ENCODE data around the gene GOLGA8B.

The GOLGA8B gene

GRCh38 chr15:34600923-34601322 is 17.5 kb upstream of the GOLGA8B start:
- ATAC-seq (ENCODE audit: low read depth), result no peak
- Histone ChIP-seq H3K27ac (ENCODE audit: poor library complexity, severe bottlenecking) (no peak overlapping the region), H3K27me3 (ENCODE audit: insufficient read depth, poor library complexity, severe bottlenecking) (peaks cover 68% of the 10 kb centered on the region)

GRCh38 chr15:34598799-34599585 is 15.5 kb upstream of the GOLGA8B start:
- Histone ChIP-seq H3K36me3 (ENCODE audit: low read depth) (no peaks in the 10 kb centered on the region), H3K4me3 (ENCODE audit: severe bottlenecking) (no peak overlapping the region), H3K9me3 (ENCODE audit: severe bottlenecking) (no peaks in the 10 kb centered on the region), H3K27me3 (ENCODE audit: insufficient read depth, poor library complexity, severe bottlenecking) (peaks cover 51% of the 10 kb centered on the region), H3K4me1 (ENCODE audit: insufficient read depth, poor library complexity, severe bottlenecking) (no peaks in the 10 kb centered on the region), H3K27ac (ENCODE audit: poor library complexity, severe bottlenecking) (no peak overlapping the region)
- ATAC-seq (ENCODE audit: low read depth), result no peak
- TF ChIP-seq CTCF (IDR thresholded peaks at IDR 0.05; ENCODE audit: poor library complexity, severe bottlenecking), result no peak
- DNase-seq (ENCODE audit: low spot score), result no peak

More at GRCh38 chr15:34600923-34601322, 17.5 kb upstream of the GOLGA8B start:
- H3K4me1 ChIP-seq (ENCODE audit: insufficient read depth, poor library complexity, severe bottlenecking), result no peaks in the 10 kb centered on the region
- H3K9me3 ChIP-seq (ENCODE audit: severe bottlenecking), result peaks cover 2% of the 10 kb centered on the region
- DNase-seq (ENCODE audit: low spot score), result no peak
- TF ChIP-seq CTCF (IDR thresholded peaks at IDR 0.05; ENCODE audit: poor library complexity, severe bottlenecking), result no peak
- H3K36me3 ChIP-seq (ENCODE audit: low read depth), result no peaks in the 10 kb centered on the region
- no peak overlapping the region for H3K4me3 ChIP-seq (ENCODE audit: severe bottlenecking)

- Histone ChIP-seq H3K27ac (ENCODE audit: poor library complexity, severe bottlenecking) (no peak overlapping the region), H3K4me1 (ENCODE audit: insufficient read depth, poor library complexity, severe bottlenecking) (no peaks in the 10 kb centered on the region), H3K4me3 (ENCODE audit: severe bottlenecking) (no peak overlapping the region), H3K27me3 (ENCODE audit: insufficient read depth, poor library complexity, severe bottlenecking) (peaks cover 37% of the 10 kb centered on the region), H3K36me3 (ENCODE audit: low read depth) (no peaks in the 10 kb centered on the region), H3K9me3 (ENCODE audit: severe bottlenecking) (no peaks in the 10 kb centered on the region)
- TF ChIP-seq CTCF (IDR thresholded peaks at IDR 0.05; ENCODE audit: poor library complexity, severe bottlenecking), result no peak
- ATAC-seq (ENCODE audit: low read depth) (no peak), DNase-seq (ENCODE audit: low spot score) (no peak)
Measured at GRCh38 chr15:34597316-34597715, 13.9 kb upstream of the GOLGA8B start.

- Histone ChIP-seq H3K9me3 (ENCODE audit: severe bottlenecking) (no peaks in the 10 kb centered on the region), H3K27ac (ENCODE audit: poor library complexity, severe bottlenecking) (no peak overlapping the region), H3K4me1 (ENCODE audit: insufficient read depth, poor library complexity, severe bottlenecking) (no peaks in the 10 kb centered on the region), H3K27me3 (ENCODE audit: insufficient read depth, poor library complexity, severe bottlenecking) (peaks cover 13% of the 10 kb centered on the region), H3K4me3 (ENCODE audit: severe bottlenecking) (no peak overlapping the region), H3K36me3 (ENCODE audit: low read depth) (no peaks in the 10 kb centered on the region)
- ATAC-seq (ENCODE audit: low read depth) (no peak), DNase-seq (ENCODE audit: low spot score) (no peak)
- TF ChIP-seq CTCF (IDR thresholded peaks at IDR 0.05; ENCODE audit: poor library complexity, severe bottlenecking), result no peak
Measured at GRCh38 chr15:34594361-34594760, 10.9 kb upstream of the GOLGA8B start.

- Histone ChIP-seq H3K36me3 (ENCODE audit: low read depth) (no peaks in the 10 kb centered on the region), H3K27me3 (ENCODE audit: insufficient read depth, poor library complexity, severe bottlenecking) (no peaks in the 10 kb centered on the region), H3K4me3 (ENCODE audit: severe bottlenecking) (no peak overlapping the region), H3K27ac (ENCODE audit: poor library complexity, severe bottlenecking) (no peak overlapping the region), H3K9me3 (ENCODE audit: severe bottlenecking) (no peaks in the 10 kb centered on the region), H3K4me1 (ENCODE audit: insufficient read depth, poor library complexity, severe bottlenecking) (peaks cover 6% of the 10 kb centered on the region)
- TF ChIP-seq CTCF (IDR thresholded peaks at IDR 0.05; ENCODE audit: poor library complexity, severe bottlenecking), result no peak
- DNase-seq (ENCODE audit: low spot score) (no peak), ATAC-seq (ENCODE audit: low read depth) (no peak)
Measured at GRCh38 chr15:34591306-34591705, 7.9 kb upstream of the GOLGA8B start.
